Panc1 (cell line): Measurements from ENCODE around the gene ZNF516. TPM values are rescaled to one million over a fixed set of nuclear protein-coding genes. Genes with fewer than 3 reads are reported as not detected.

Experiments used
- ATAC-seq: fragments of 200-7000 bp; cut with Tn5 transposase; 2 replicates; pipeline ENCODE4 v1.9.1; 2020; ENCODE audit warnings: mild to moderate bottlenecking, moderate library complexity
- BruUV-seq: library from RNA; stranded (reverse); fragments of 400-500 nt; replicated peaks from 2 replicates; lab custom pipeline; 2021; lab: Mats Ljungman, UMichigan
- CTCF ChIA-PET: fragments of 300-600 bp; sonication (Branson Sonifier 250); formaldehyde crosslinking; loops from one replicate; lab custom pipeline; 2022; ENCODE audit warnings: antibody characterized with exemption; lab: Charles Lee
- POLR2A ChIA-PET: fragments of 300-600 bp; sonication (Branson Sonifier 250); formaldehyde crosslinking; loops from one replicate; lab custom pipeline; 2022; ENCODE audit warnings: antibody characterized with exemption; lab: Charles Lee
- DNase-seq: peaks from one replicate; pipeline ENCODE4 v3.0.0-alpha.2; 2010; ENCODE audit warnings: low read depth, low spot score
- H3K27ac ChIP-seq: 2 replicates; pipeline ENCODE4 v1.5.1; 2011; ENCODE audit warnings: mild to moderate bottlenecking, low read length, inconsistent platforms
- H3K27me3 ChIP-seq: fragments of 200-500 bp; sonication (Bioruptor generic); 2 replicates; pipeline ENCODE4 v1.6.0; 2014; ENCODE audit warnings: low read length, inconsistent platforms; ENCODE audit not compliant: control insufficient read depth, insufficient read depth
- H3K36me3 ChIP-seq: fragments of 200-500 bp; sonication (Bioruptor generic); 2 replicates; pipeline ENCODE4 v1.5.1; 2014; ENCODE audit warnings: inconsistent platforms, mild to moderate bottlenecking, low read length, moderate library complexity; ENCODE audit not compliant: control insufficient read depth, insufficient read depth
- H3K4me1 ChIP-seq: 2 replicates; pipeline ENCODE4 v1.5.1; 2011; ENCODE audit warnings: inconsistent platforms, mild to moderate bottlenecking, low read length, moderate library complexity; ENCODE audit not compliant: control insufficient read depth, insufficient read depth
- H3K4me3 ChIP-seq, 2 experiments: 2 replicates each; pipeline ENCODE4 v1.5.1; 2011 to 2012; ENCODE audit warnings: low read depth in 2 of 2, low read length in 2 of 2, mild to moderate bottlenecking in 2 of 2, inconsistent platforms in 1 of 2, moderate library complexity in 1 of 2
- H3K9me3 ChIP-seq: fragments of 200-500 bp; sonication (Bioruptor generic); 2 replicates; pipeline ENCODE4 v1.5.1; 2014; ENCODE audit warnings: low read depth, mild to moderate bottlenecking, inconsistent platforms, low read length, moderate library complexity; ENCODE audit not compliant: control insufficient read depth, insufficient read depth
- POLR2AphosphoS5 ChIP-seq: IDR thresholded peaks from 2 replicates; pipeline ENCODE4 v1.6.1; 2012; ENCODE audit warnings: mild to moderate bottlenecking, low read depth, low read length, moderate library complexity
- REST ChIP-seq, 2 experiments: IDR thresholded peaks; 2 replicates each; pipeline ENCODE4 v1.6.1; 2011 to 2012; ENCODE audit warnings: low read depth in 2 of 2, control low read depth in 1 of 2, low read length in 1 of 2, mild to moderate bottlenecking in 1 of 2, moderate library complexity in 1 of 2; ENCODE audit not compliant: insufficient read depth in 1 of 2
- SIN3A ChIP-seq: IDR thresholded peaks from 2 replicates; pipeline ENCODE4 v1.6.1; 2012; ENCODE audit warnings: low read depth, mild to moderate bottlenecking, low read length, moderate library complexity, borderline replicate concordance; ENCODE audit not compliant: insufficient read depth
- TCF7L2 ChIP-seq: IDR thresholded peaks from 2 replicates; pipeline ENCODE4 v1.6.1; 2011; ENCODE audit warnings: mild to moderate bottlenecking, low read depth, low read length, inconsistent platforms
- in situ Hi-C: cut with HindIII; loops from 2 replicates; pipeline ENCODE4 v1.10.0; 2016; ENCODE audit warnings: low sequenced_read_pairs, low pct_unique_long_range_greater_than_20kb
- intact Hi-C: fragments of 100-400 bp; cut with micrococcal nuclease; formaldehyde crosslinking; loops from one replicate; pipeline ENCODE4 v1.10.0; 2022; ENCODE audit not compliant: unreplicated experiment
- total RNA-seq: library from RNA; stranded (reverse); gene quantifications from one replicate; pipeline ENCODE4 v1.2.1, GENCODE V29; 2021; ENCODE audit not compliant: unreplicated experiment
- TF ChIP-seq, protein P1 (sequence below): fragments of 450-650 bp; IDR thresholded peaks from 2 replicates; pipeline ENCODE4 v1.5.1; 2017; ENCODE audit warnings: mild to moderate bottlenecking

ZNF516 gene
- total RNA-seq, 1 experiment from 2014 or later, result 28.6 TPM

- Histone ChIP-seq H3K27me3 (no peaks in the 10 kb centered on the region), H3K36me3 (no peaks in the 10 kb centered on the region), H3K4me3 (no peak overlapping the region), H3K27ac (no peak overlapping the region), H3K9me3 (no peaks in the 10 kb centered on the region), H3K4me1 (peaks cover 18% of the 10 kb centered on the region)
- DNase-seq, result no peak
- no peak for ATAC-seq
- ChIA-PET CTCF (no interaction called here), POLR2A (no interaction called here)
- in situ Hi-C loops, result no loop called here
- TF ChIP-seq REST (IDR thresholded peaks at IDR 0.05; ENCODE audit: insufficient read depth in 1 of 2, low read depth in 2 of 2, low read length in 1 of 2), result 0 out of 4 replicates have a peak, but pooled peaks of 1 of the 2 experiments have one; percentile 18
- no peak for TF ChIP-seq SIN3A
- intact Hi-C loops, result no loop called here
- no TSS peak for BruUV-seq
Measured at GRCh38 chr18:76443519-76444445, 51.3 kb downstream of the ZNF516 start.

DNA sequence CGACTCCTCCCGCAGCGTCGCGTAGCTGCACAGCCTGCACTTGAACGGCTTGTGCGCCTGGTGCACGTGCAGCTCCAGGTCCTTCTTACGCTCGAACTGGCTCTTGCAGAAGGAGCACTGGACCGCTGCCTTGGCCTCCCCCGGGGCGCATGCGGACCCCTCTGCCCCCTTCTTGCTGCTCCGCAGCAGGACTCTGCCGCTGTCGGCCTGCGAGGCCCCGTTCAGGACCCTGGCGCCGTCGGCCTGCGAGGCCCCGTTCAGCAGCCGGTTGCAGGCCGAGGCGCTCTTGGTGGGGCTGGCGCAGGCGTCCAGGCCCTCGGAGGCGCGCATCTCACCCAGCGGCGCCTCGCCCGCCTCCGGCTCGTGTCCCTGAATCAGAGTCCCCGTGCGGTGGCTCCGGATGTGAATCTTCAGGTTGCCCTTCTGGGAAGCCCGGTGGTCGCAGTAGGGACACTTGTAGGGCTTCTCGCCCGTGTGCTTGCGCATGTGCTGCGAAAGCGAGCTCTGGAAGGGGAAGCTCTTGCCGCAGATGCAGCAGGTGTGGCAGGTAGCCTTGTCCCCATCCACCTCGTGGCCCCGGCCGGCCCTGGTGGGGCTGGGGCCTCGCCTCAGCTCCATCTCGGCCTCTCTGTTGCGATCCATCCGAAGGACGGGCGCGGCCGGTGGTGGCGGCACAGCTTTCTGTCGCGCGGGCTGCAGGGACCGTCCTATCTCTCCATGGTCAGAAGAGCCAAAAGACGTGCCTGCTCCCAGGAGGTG is 52.5 kb downstream of the ZNF516 start:
- CTCF ChIA-PET, result no interaction called here
- no TSS peak for BruUV-seq
- no peak for DNase-seq
- no peaks in the 10 kb centered on the region for H3K36me3 ChIP-seq
- no peak for ATAC-seq
- in situ Hi-C loops, result no loop called here
- POLR2A ChIA-PET, result no interaction called here
- no peaks in the 10 kb centered on the region for H3K9me3 ChIP-seq
- TF ChIP-seq SIN3A (no peak), TCF7L2 (no peak), POLR2AphosphoS5 (no peak), REST (IDR thresholded peaks at IDR 0.05; ENCODE audit: insufficient read depth in 1 of 2, low read depth in 2 of 2, low read length in 1 of 2) (no peak)
- TF ChIP-seq, protein P1, sequence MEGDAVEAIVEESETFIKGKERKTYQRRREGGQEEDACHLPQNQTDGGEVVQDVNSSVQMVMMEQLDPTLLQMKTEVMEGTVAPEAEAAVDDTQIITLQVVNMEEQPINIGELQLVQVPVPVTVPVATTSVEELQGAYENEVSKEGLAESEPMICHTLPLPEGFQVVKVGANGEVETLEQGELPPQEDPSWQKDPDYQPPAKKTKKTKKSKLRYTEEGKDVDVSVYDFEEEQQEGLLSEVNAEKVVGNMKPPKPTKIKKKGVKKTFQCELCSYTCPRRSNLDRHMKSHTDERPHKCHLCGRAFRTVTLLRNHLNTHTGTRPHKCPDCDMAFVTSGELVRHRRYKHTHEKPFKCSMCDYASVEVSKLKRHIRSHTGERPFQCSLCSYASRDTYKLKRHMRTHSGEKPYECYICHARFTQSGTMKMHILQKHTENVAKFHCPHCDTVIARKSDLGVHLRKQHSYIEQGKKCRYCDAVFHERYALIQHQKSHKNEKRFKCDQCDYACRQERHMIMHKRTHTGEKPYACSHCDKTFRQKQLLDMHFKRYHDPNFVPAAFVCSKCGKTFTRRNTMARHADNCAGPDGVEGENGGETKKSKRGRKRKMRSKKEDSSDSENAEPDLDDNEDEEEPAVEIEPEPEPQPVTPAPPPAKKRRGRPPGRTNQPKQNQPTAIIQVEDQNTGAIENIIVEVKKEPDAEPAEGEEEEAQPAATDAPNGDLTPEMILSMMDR, result no peak
- H3K4me1 ChIP-seq, result peaks cover 18% of the 10 kb centered on the region
- no peak overlapping the region for H3K4me3 ChIP-seq
- intact Hi-C loops, result no loop called here
- no peaks in the 10 kb centered on the region for H3K27me3 ChIP-seq
- H3K27ac ChIP-seq, result no peak overlapping the region
